ENCODE data around the gene HACD2.
"Not testable (repeated sequence)": the region's sequence is repeated elsewhere in the genome, so short reads cannot be mapped to it uniquely, and the experiment has no call there.

Gene HACD2

GRCh38 chr3:123584988-123585937 is at the start of gene HACD2:
Gene HACD2 (minus strand): TSS chr3:123585053. CDS start chr3:123585027, 26 bp downstream.
- peak; percentile 95 for FAIRE-seq

GRCh38 chr3:123634149-123635051 is 49.5 kb upstream of the HACD2 start:
- no peak for FAIRE-seq

- FAIRE-seq: no peak
Observed at GRCh38 chr3:123633530-123633929, 48.7 kb upstream of the HACD2 start.

- FAIRE-seq: no peak
Observed at GRCh38 chr3:123632161-123632655, 47.4 kb upstream of the HACD2 start.

- FAIRE-seq: no peak
Observed at GRCh38 chr3:123629747-123630047, 44.8 kb upstream of the HACD2 start.

- FAIRE-seq: no peak
Observed at GRCh38 chr3:123628996-123629746, 44.3 kb upstream of the HACD2 start.

GRCh38 chr3:123627673-123628670 is 43.1 kb upstream of the HACD2 start:
- no peak for FAIRE-seq

GRCh38 chr3:123626881-123627280 is 42.0 kb upstream of the HACD2 start:
- FAIRE-seq: no peak

GRCh38 chr3:123624302-123624701 is 39.4 kb upstream of the HACD2 start:
- no peak for FAIRE-seq

- FAIRE-seq: no peak
Observed at GRCh38 chr3:123623346-123623880, 38.6 kb upstream of the HACD2 start.

GRCh38 chr3:123622766-123623165 is 37.9 kb upstream of the HACD2 start:
- no peak for FAIRE-seq

- FAIRE-seq: no peak
Observed at GRCh38 chr3:123621850-123622189, 37.0 kb upstream of the HACD2 start.

GRCh38 chr3:123621186-123621849 is 36.5 kb upstream of the HACD2 start:
- FAIRE-seq: no peak

- FAIRE-seq: no peak
Observed at GRCh38 chr3:123620343-123620742, 35.5 kb upstream of the HACD2 start.

- FAIRE-seq: no peak
Observed at GRCh38 chr3:123618768-123619484, 34.1 kb upstream of the HACD2 start.

- FAIRE-seq: no peak
Observed at GRCh38 chr3:123618076-123618708, 33.3 kb upstream of the HACD2 start.

- no peak for FAIRE-seq
Observed at GRCh38 chr3:123616593-123616992, 31.7 kb upstream of the HACD2 start.

GRCh38 chr3:123613543-123613942 is 28.7 kb upstream of the HACD2 start:
- FAIRE-seq: no peak

GRCh38 chr3:123611674-123612073 is 26.8 kb upstream of the HACD2 start:
- not testable (repeated sequence) for FAIRE-seq

- FAIRE-seq: no peak
Observed at GRCh38 chr3:123611082-123611481, 26.2 kb upstream of the HACD2 start.
